NCI-H748 (cell line): ENCODE data around the gene PPFIA4.
A peak's percentile ranks its signal among the peaks of the same experiment; 100 is the strongest.

Experiments
- DNase-seq: peaks from one replicate; lab custom pipeline; 2025; ENCODE audit not compliant: unreplicated experiment; lab: John Stamatoyannopoulos, UW

PPFIA4 gene

GRCh38 chr1:203056012-203056411 is 29.7 kb downstream of the PPFIA4 start:
- DNase-seq, result no peak

DNA sequence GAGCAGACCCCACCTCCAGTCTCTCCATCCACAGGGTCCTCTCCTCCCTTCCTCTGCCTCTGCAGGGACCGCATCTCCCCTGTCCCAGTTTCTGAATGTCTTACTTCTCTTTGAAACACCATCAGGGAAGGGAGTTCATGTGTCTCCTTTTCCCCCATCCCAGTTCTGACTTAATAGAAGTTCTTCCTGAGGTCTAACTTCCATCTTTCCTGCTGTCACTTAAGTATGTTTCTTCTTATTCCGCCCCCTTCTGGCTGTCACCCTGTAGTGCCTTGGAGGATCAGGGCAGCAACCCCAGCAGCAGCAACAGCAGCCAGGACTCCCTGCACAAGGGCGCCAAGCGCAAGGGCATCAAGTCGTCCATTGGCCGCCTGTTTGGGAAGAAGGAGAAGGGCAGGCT is 30.2 kb downstream of the PPFIA4 start:
- no peak for DNase-seq

GRCh38 chr1:203057911-203058675 is 31.8 kb downstream of the PPFIA4 start:
- DNase-seq, result no peak

DNA sequence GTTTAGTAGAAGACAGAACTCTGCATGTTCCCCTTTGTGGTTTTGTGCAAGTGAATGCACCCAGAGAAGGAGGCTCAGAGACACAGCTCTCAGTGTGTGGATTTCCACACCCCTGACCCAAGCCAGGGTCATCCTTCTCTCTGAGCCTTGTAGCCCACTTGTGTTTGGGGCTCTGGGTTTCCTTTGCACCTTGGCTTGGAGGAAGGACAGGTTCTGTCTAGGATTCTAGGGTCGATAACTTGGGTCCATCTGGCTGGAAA is 32.3 kb downstream of the PPFIA4 start:
- no peak for DNase-seq

- DNase-seq, result no peak
Observed at GRCh38 chr1:203059485-203059884, 33.2 kb downstream of the PPFIA4 start.

GRCh38 chr1:203060115-203060514 is 33.8 kb downstream of the PPFIA4 start:
- DNase-seq, result no peak

DNA sequence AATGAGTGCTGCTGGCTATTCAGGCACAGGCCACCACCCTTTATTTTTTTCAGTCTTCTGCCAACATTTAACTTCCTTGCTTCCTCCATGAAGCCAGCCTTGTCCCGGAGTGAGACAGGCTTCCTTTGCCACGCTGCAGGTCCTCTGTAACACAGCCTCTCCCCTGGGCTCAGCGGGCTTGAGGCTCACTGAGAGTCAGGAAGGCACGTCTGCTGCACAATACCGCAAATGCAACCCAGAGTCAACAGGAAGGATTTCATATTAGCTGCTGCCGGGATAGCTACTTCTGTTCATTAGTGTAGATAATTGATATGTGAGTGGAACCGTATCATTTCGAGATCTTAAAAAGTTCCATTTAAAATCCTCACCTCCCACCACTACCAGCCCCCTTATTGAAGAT is 37.0 kb downstream of the PPFIA4 start:
- no peak for DNase-seq

GRCh38 chr1:203065191-203065590 is 38.9 kb downstream of the PPFIA4 start:
- DNase-seq, result no peak

- no peak for DNase-seq
Observed at GRCh38 chr1:203065986-203066385, 39.7 kb downstream of the PPFIA4 start.

DNA sequence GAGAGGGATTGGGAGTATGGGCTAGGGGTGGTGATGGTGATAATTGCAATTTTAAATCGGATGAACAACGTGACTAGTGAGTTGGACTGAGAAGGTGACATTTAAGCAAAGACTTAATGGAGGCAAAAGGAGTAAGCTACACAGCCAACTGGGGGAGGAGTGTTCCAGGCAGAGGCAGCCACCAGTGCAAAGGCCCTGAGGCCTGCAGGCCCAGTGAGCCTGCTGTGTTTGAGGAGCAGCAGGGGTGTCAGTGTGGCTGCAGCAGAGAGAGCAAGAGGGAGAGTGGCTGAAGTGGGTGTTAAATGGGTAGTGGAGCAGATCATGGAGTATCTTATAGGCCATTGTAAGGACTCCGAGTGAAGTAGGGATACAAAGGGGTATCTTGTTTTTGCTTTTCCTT is 40.7 kb downstream of the PPFIA4 start:
- DNase-seq, result no peak

DNA sequence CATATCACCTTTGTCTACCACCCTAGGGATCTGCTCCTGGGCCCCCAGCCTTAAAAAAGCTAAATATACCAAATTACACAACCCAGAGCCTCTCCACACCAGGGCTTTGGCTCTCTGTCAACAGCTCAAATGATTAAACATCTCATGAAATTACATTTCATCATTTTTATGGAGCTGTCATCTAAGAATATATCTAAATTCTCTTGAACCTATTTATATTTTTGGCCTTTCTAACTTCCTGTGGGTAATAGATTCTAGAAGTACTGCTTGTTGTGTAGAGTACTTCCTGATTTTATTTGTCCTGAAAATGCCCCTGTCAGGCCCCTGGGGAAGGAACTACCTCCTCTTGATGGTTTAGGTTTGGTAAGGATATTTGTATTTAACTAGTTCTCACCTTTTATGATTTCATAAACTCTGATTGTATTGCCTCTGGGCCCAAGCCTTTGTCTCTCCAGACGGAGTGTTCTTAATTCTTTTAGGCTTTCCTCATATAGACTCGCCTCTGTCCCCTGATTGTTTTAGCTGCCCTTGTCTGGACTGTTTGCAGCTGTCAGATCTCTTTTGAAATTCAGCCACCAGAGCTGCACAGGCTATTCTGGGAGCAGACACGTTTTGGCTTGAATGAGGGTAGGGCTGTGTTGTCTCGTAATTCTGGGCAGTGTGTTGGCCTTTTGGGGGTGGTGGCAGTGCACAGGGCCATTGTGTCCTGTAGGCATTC is 42.9 kb downstream of the PPFIA4 start:
- DNase-seq, result no peak

DNA sequence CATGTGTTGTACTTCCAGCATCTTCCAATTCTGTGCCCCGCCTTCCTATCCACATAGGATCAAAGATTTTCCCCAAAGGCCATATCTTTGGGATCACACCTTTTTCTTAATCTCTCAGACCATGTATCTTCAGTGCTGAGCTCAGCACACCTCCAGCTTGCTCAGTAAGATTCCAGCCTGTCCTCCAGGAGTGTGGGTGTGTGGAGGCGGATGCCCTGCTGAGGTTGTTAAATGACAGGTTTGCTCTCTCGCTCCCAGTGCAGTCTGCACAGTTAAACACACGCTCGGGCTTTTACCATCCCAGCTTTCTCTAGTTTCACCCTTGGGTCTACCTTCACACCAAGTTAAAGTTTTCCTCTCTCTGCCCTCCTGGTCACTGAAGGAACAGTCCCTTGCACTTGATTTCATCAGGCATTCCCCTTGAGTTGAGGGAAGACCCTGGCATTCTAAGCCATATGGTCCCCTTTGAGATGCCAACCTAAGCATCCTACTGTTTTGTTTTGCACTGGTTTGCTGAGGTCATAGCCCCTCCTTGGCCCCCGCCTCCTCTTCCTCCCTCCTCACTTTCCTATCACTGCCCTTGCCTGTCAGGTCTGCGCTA is 45.8 kb downstream of the PPFIA4 start:
- DNase-seq, result no peak

DNA sequence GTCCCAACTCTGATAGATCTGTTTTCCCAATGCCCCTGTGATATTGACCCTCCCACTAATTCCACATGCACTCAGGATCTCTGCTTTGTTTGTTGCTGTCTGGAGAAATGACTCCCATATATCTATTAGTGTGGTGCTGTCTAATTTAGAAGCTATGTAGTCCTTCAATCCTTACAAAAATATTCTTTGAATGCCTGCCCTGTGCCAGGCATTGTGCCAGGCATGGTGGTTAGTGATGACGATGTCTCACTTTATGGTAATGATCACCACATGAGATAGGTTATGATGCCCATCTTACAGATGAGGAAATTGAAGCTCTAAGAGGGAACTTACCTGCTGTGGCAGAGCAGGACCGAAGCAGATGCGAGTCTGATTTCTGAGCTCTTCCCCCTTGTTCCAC is 46.6 kb downstream of the PPFIA4 start:
- DNase-seq, result no peak

- no peak for DNase-seq
Observed at GRCh38 chr1:203073469-203073868, 47.2 kb downstream of the PPFIA4 start.

DNA sequence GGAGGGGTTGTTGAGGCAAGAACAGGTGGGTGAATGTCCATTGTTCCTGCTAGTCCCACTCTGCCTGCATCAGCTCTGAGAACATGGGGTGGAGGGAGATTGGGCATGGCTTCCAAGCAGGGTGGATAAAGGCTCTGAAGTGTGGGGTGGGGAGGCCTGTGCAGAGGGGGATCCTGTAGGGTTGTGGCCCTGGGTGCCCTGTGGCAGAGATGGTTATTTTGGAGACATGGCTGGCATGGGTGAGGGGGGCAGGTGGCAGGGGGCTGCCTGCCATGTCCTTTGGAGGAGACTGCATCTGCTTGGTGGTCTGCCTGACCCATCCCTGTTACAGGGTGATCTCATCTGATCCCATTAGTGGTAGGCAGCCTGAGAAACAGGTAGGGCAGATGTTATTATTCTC is 48.3 kb downstream of the PPFIA4 start:
- DNase-seq, result no peak

DNA sequence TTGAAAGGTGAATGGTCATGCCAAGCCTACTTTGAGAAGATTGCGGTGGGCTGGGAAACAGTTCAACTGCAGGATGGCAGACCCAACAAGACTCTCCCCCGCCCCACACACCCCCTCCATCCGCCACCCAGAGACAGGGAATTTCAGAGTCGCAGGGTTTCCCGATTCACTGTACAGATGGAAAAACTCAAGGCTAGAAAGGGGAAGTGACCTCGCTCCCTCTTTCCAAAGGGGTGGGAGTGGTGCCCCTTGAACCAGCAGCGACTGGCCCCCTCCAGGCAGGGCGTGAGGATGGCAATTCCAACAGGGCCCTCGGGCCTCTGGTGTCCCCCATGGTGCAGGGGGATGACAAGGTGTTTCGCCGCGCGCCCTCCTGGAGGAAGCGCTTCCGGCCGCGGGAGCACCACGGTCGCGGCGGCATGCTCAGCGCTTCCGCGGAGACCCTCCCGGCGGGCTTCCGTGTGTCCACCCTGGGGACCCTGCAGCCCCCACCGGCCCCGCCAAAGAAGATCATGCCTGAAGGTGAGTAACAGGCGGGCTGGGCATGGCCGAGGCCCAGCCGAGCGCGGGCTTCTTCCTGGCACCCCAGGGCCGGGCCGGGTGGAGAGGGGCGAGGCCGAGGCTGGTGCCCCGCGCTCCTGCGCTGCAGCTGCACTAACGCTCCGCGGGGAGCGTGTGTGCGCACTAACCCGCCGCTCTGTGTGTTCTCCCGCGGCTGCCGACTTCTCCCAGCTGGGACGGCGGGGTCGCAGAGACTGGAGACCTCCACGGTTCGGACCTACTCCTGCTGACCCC is 49.1 kb downstream of the PPFIA4 start:
- peak; percentile 28 for DNase-seq

- no peak for DNase-seq
Observed at GRCh38 chr1:203076031-203076511, 49.8 kb downstream of the PPFIA4 start.

GRCh38 chr1:203077367-203077766 is 51.1 kb downstream of the PPFIA4 start:
- no peak for DNase-seq

DNA sequence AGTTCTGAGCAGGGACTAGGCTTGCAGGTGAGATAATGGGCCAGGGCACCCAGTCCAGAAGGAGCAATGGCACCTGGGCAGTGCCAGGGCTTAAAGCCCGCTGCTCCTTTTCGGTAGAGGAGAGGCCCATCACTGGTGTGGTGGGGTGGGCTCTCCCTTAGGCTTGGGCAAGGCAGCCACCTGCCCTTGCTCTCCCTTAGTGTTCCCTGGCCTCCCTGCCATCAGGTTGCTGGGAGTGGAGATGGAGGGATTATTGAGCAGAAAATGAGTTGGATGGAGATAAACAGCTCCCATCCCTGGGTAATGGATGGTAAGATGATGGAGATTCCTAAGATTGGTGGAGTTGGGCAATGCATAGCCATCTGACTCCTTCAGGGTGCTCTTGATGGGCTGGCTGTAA is 51.7 kb downstream of the PPFIA4 start:
- no peak for DNase-seq

- no peak for DNase-seq
Observed at GRCh38 chr1:203078478-203078877, 52.2 kb downstream of the PPFIA4 start.

DNA sequence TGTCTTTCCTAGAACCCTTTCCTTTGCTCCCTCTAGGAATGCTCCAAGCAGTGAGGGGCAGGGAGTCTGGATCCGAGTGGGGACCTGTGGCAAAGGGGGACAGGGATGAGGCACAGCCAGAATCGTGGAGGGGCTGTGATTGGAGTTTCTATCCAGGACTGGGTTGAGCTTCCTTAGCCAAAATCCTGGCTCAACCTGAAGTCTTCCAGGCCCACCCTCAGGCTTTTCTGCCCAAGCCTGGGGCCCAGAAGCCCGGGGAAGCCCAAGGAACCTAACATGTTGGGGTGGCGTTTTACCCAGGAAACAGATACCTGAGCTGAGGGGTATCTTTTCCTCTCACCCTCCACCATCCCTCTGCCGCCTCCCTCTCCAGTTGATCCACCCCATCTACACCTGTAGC is 54.2 kb downstream of the PPFIA4 start:
- DNase-seq, result no peak
